Measurements from ENCODE around the gene LHPP.

LHPP gene

GRCh38 chr10:124558339-124559321, 97.0 kb downstream of the LHPP start:
- DNase-seq (ENCODE audit: low read depth, low spot score) = no peak
- ChIA-PET POLR2A (no interaction called here), CTCF (interaction anchor here (0.8 kb wide), 1 partner anchor 183 kb away, joined by 4 read pairs; no protein-coding TSS in a partner anchor)
- TF ChIP-seq CTCF (IDR thresholded peaks at IDR 0.05; ENCODE audit: insufficient read depth, low read length, missing control alignments) = no peak
- H3K4me3 ChIP-seq (ENCODE audit: low read depth, low read length) = no peak overlapping the region

GRCh38 chr10:124559372-124560132, 97.9 kb downstream of the LHPP start:
- TF ChIP-seq CTCF (IDR thresholded peaks at IDR 0.05; ENCODE audit: insufficient read depth, low read length, missing control alignments) = no peak
- CTCF ChIA-PET = interaction anchor here (1.3 to 2.5 kb wide), 2 partner anchors 20 to 182 kb away, joined by 3 to 11 read pairs; no protein-coding TSS in a partner anchor

GRCh38 chr10:124560377-124561105, 98.9 kb downstream of the LHPP start:
- CTCF ChIA-PET = interaction anchor here (1.3 to 2.5 kb wide), 2 partner anchors 21 to 181 kb away, joined by 3 to 11 read pairs; no protein-coding TSS in a partner anchor
- POLR2A ChIA-PET = interaction anchor here (0.7 kb wide), 1 partner anchor 127 kb away, joined by 3 read pairs; no protein-coding TSS in a partner anchor
- TF ChIP-seq CTCF (IDR thresholded peaks at IDR 0.05; ENCODE audit: insufficient read depth, low read length, missing control alignments) = no peak
- DNase-seq (ENCODE audit: low read depth, low spot score) = peak; percentile 49
- H3K4me3 ChIP-seq (ENCODE audit: low read depth, low read length) = no peak overlapping the region

More at GRCh38 chr10:124559372-124560132, 97.9 kb downstream of the LHPP start:
- DNase-seq (ENCODE audit: low read depth, low spot score) = no peak
- no peak overlapping the region for H3K4me3 ChIP-seq (ENCODE audit: low read depth, low read length)
- POLR2A ChIA-PET = interaction anchor here (0.7 kb wide), 1 partner anchor 128 kb away, joined by 3 read pairs; no protein-coding TSS in a partner anchor

- ChIA-PET POLR2A (no interaction called here), CTCF (interaction anchor here (1.3 to 2.5 kb wide), 2 partner anchors 22 to 180 kb away, joined by 3 to 11 read pairs; no protein-coding TSS in a partner anchor)
- no peak for TF ChIP-seq CTCF (IDR thresholded peaks at IDR 0.05; ENCODE audit: insufficient read depth, low read length, missing control alignments)
- H3K4me3 ChIP-seq (ENCODE audit: low read depth, low read length) = no peak overlapping the region
- no peak for DNase-seq (ENCODE audit: low read depth, low spot score)
These were observed 99.6 kb downstream of the LHPP start for GRCh38 chr10:124561206-124561605.

- DNase-seq (ENCODE audit: low read depth, low spot score) = no peak
- CTCF ChIA-PET = interaction anchor here (0.6 to 2.5 kb wide), 4 partner anchors 32 to 181 kb away, joined by 3 to 11 read pairs (median 3); no protein-coding TSS in a partner anchor
- POLR2A ChIA-PET = no interaction called here
- TF ChIP-seq CTCF (IDR thresholded peaks at IDR 0.05; ENCODE audit: insufficient read depth, low read length, missing control alignments) = no peak
- no peak overlapping the region for H3K4me3 ChIP-seq (ENCODE audit: low read depth, low read length)
These were observed 100.9 kb downstream of the LHPP start for GRCh38 chr10:124562425-124563060.
